Activated CD4-positive, alpha-beta T cell treated with anti-CD3 and anti-CD28 coated beads, Interleukin-2, amount 10 ng/mL, durations not matched to agents 24 days and 14 days (primary cell): ENCODE measurements around the gene PDX1. TPM values are rescaled to one million over a fixed set of nuclear protein-coding genes. Genes with fewer than 3 reads are reported as not detected.
A peak's percentile ranks its signal among the peaks of the same experiment; 100 is the strongest.

ENCODE experiments used
- DNase-seq: peaks from one replicate; pipeline ENCODE4 v3.0.0; 2022
- H3K27ac Mint-ChIP-seq: one replicate; pipeline ENCODE4 v1.8.0; 2022; ENCODE audit warnings: mild to moderate bottlenecking, mixed read lengths
- H3K27me3 Mint-ChIP-seq: one replicate; pipeline ENCODE4 v1.8.0; 2022; ENCODE audit warnings: mixed read lengths
- H3K36me3 Mint-ChIP-seq: one replicate; pipeline ENCODE4 v1.8.0; 2022; ENCODE audit warnings: low read depth, mild to moderate bottlenecking, mixed read lengths
- H3K4me1 Mint-ChIP-seq: one replicate; pipeline ENCODE4 v1.8.0; 2021; ENCODE audit warnings: mixed read lengths
- H3K4me3 Mint-ChIP-seq: one replicate; pipeline ENCODE4 v1.8.0; 2022; ENCODE audit warnings: mild to moderate bottlenecking, moderate library complexity, mixed read lengths
- H3K9me3 Mint-ChIP-seq: one replicate; pipeline ENCODE4 v1.8.0; 2021; ENCODE audit warnings: mixed read lengths
- intact Hi-C: fragments of 100-400 bp; cut with micrococcal nuclease; formaldehyde crosslinking; loops from one replicate; pipeline ENCODE4 v1.15.1; 2023
- total RNA-seq: library from RNA; stranded (reverse); gene quantifications from 2 replicates; pipeline ENCODE4 v1.2.3, GENCODE V29; 2022

The PDX1 gene
- total RNA-seq = not detected in 2 replicates

- Mint-ChIP-seq H3K27me3 (peaks cover 77% of the 10 kb centered on the region), H3K36me3 (peaks cover 3% of the 10 kb centered on the region), H3K4me1 (peaks cover 12% of the 10 kb centered on the region), H3K4me3 (peak within 1 kb of the TSS; percentile 67), H3K27ac (peak within 1 kb of the TSS; percentile 72), H3K9me3 (peaks cover 9% of the 10 kb centered on the region)
- intact Hi-C loops = loop anchor here (10.0 kb wide), 1 partner anchor 95 kb away; no protein-coding TSS in a partner anchor
- DNase-seq = no peak
These were observed at the start of gene PDX1 for GRCh38 chr13:27919934-27920676. Gene PDX1 (plus strand): TSS chr13:27920000. CDS start chr13:27920139, 139 bp downstream.

DNA sequence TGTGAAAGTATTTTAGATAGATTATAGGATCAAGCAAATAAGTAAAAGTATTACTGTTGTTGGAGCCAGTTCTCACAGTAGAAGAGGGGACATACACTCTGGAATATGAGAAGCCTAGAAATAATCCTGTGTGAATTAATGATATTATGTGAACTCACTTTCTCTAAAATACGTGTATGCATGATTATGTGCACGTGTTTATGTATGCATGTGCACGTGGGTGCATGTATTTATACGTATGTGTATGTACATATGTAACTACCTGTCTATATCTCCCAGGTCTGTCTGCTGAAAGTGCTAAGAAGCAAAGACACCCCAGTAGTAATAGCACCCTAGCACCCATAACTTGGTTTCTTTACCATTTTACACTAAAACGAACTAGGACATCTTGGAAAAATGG lies 41.5 kb upstream of the PDX1 start:
- Mint-ChIP-seq H3K4me1 (no peaks in the 10 kb centered on the region), H3K9me3 (no peaks in the 10 kb centered on the region), H3K4me3 (no peak overlapping the region), H3K27me3 (peaks cover 39% of the 10 kb centered on the region), H3K36me3 (no peaks in the 10 kb centered on the region), H3K27ac (no peak overlapping the region)
- DNase-seq = no peak
- intact Hi-C loops = no loop called here

DNA sequence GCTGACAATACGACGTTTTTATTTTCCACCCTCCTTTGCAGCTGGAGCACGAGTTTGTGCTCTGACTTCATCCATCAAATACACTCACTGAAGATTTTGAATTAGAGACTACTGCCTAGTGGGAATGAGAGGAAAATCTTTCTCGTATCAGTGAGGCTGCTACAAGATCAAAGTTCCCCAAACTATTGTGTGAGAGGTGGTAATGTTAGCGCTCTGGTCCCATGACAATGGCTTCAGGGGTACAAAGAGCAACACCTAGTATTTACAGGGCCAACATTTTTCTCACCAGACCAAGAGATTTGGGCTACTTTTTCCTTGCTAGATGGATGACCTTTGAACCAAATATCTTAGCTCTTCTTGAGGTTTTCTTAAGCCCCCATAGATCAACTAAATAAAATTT lies 30.3 kb upstream of the PDX1 start:
- Mint-ChIP-seq H3K4me3 (no peak overlapping the region), H3K4me1 (no peaks in the 10 kb centered on the region), H3K9me3 (no peaks in the 10 kb centered on the region), H3K27ac (no peak overlapping the region), H3K27me3 (peaks cover 25% of the 10 kb centered on the region), H3K36me3 (no peaks in the 10 kb centered on the region)
- no peak for DNase-seq
- intact Hi-C loops = no loop called here

GRCh38 chr13:27896726-27897125 lies 23.1 kb upstream of the PDX1 start:
- Mint-ChIP-seq H3K36me3 (no peaks in the 10 kb centered on the region), H3K4me3 (no peak overlapping the region), H3K27ac (no peak overlapping the region), H3K4me1 (no peaks in the 10 kb centered on the region), H3K27me3 (peaks cover 28% of the 10 kb centered on the region), H3K9me3 (no peaks in the 10 kb centered on the region)
- intact Hi-C loops = no loop called here
- no peak for DNase-seq

- Mint-ChIP-seq H3K27me3 (peaks cover 29% of the 10 kb centered on the region), H3K4me3 (no peak overlapping the region), H3K4me1 (no peaks in the 10 kb centered on the region), H3K9me3 (no peaks in the 10 kb centered on the region), H3K36me3 (no peaks in the 10 kb centered on the region), H3K27ac (no peak overlapping the region)
- intact Hi-C loops = no loop called here
- no peak for DNase-seq
These were observed 15.1 kb upstream of the PDX1 start for GRCh38 chr13:27904719-27905118.

GRCh38 chr13:27905650-27906049 lies 14.2 kb upstream of the PDX1 start:
- Mint-ChIP-seq H3K36me3 (no peaks in the 10 kb centered on the region), H3K9me3 (no peaks in the 10 kb centered on the region), H3K27ac (no peak overlapping the region), H3K4me3 (no peak overlapping the region), H3K4me1 (no peaks in the 10 kb centered on the region), H3K27me3 (peaks cover 30% of the 10 kb centered on the region)
- intact Hi-C loops = no loop called here
- DNase-seq = no peak

DNA sequence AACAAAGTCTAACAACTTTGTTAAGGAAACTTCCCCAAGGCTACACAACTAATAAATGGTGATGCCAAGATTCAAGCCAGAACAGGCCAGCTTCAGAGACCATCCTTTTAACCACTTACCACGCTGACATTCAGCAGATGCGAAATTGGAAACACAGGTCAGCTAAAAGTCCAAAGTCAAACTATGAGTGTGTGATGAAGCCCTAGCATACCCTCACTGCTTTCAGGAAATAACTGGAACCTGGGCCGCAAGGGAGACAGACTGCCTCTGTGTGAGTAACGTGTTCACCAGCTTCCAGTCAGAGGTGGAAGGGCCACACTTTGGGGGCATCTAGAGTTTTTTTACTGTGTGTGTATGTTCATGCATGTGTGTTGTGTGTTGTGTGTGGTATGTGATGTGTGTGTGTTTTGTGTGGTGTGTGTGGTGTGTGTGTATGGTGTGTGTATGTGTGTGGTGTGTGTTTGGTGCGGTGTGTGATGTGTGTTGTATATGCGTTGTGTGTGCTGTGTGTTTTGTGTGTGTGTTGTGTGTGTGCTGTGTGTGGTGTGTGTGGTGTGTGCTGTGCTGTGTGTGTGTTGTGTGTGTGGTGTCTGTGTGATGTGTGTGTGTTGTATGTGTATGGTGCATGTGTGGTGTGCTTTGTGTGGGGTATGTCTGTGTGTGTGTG lies 12.5 kb upstream of the PDX1 start:
- Mint-ChIP-seq H3K9me3 (no peaks in the 10 kb centered on the region), H3K27me3 (peaks cover 26% of the 10 kb centered on the region)
- DNase-seq = no peak

DNA sequence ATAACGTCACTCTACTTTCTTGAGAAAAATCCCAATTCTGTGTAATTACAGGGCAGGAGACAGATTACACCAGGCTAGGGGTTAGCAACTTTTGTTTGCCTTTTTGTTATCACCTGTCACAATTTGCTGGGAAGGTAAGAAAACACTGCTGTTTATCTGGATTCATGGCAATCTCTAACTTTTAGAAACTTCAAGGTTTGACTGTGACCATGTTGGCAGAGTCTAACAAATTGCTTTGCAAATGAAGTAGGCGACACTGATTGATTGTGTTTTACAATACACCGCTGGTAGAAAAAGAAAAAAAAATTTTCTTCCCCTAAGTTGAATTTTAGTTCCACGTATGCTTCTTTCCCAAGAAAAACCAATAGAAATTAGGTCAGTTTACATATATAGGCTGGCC lies 10.4 kb upstream of the PDX1 start:
- no peak for DNase-seq
- Mint-ChIP-seq H3K36me3 (no peaks in the 10 kb centered on the region), H3K9me3 (no peaks in the 10 kb centered on the region), H3K4me3 (no peak overlapping the region), H3K27me3 (peaks cover 27% of the 10 kb centered on the region), H3K4me1 (no peaks in the 10 kb centered on the region), H3K27ac (no peak overlapping the region)
- intact Hi-C loops = no loop called here

More for the DNA sequence above, 12.5 kb upstream of the PDX1 start:
- intact Hi-C loops = no loop called here
- H3K27ac Mint-ChIP-seq = no peak overlapping the region
- no peak overlapping the region for H3K4me3 Mint-ChIP-seq
- no peaks in the 10 kb centered on the region for H3K4me1 Mint-ChIP-seq
- no peaks in the 10 kb centered on the region for H3K36me3 Mint-ChIP-seq

GRCh38 chr13:27911521-27911920 lies 8.3 kb upstream of the PDX1 start:
- no peak overlapping the region for H3K4me3 Mint-ChIP-seq
- H3K27ac Mint-ChIP-seq = no peak overlapping the region
- peaks cover 38% of the 10 kb centered on the region for H3K27me3 Mint-ChIP-seq
- H3K36me3 Mint-ChIP-seq = no peaks in the 10 kb centered on the region
- intact Hi-C loops = no loop called here
- H3K4me1 Mint-ChIP-seq = no peaks in the 10 kb centered on the region
- DNase-seq = no peak
- no peaks in the 10 kb centered on the region for H3K9me3 Mint-ChIP-seq

DNA sequence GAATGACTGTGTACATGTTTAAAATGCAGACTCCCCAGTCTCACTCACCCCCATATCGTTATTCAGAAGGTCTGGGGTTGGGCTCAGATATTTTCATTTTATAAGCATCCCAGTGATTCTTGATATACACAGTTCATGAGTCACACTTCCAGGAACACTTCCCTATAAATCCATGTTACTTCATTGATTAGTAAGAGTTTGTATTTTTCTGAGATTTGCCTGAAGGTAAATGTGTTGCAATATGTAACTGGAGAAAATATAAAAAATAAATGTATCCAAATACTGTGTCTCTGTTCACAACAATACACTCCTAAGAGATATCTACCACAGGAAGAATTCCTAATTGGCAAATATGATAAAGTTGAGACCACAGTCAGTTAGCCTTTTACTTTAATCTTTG lies 6.6 kb upstream of the PDX1 start:
- peaks cover 1% of the 10 kb centered on the region for H3K9me3 Mint-ChIP-seq
- intact Hi-C loops = no loop called here
- peaks cover 5% of the 10 kb centered on the region for H3K4me1 Mint-ChIP-seq
- peaks cover 47% of the 10 kb centered on the region for H3K27me3 Mint-ChIP-seq
- no peak for DNase-seq
- no peak overlapping the region for H3K27ac Mint-ChIP-seq
- H3K36me3 Mint-ChIP-seq = peaks cover 3% of the 10 kb centered on the region
- no peak overlapping the region for H3K4me3 Mint-ChIP-seq

GRCh38 chr13:27915301-27916207 lies 4.2 kb upstream of the PDX1 start:
- DNase-seq = no peak
- no peak overlapping the region for H3K4me3 Mint-ChIP-seq
- H3K36me3 Mint-ChIP-seq = peaks cover 3% of the 10 kb centered on the region
- intact Hi-C loops = no loop called here
- H3K9me3 Mint-ChIP-seq = peaks cover 3% of the 10 kb centered on the region
- no peak overlapping the region for H3K27ac Mint-ChIP-seq
- peaks cover 8% of the 10 kb centered on the region for H3K4me1 Mint-ChIP-seq
- peaks cover 56% of the 10 kb centered on the region for H3K27me3 Mint-ChIP-seq

- Mint-ChIP-seq H3K27me3 (peaks cover 65% of the 10 kb centered on the region), H3K4me1 (peaks cover 12% of the 10 kb centered on the region), H3K9me3 (peaks cover 3% of the 10 kb centered on the region), H3K27ac (peak overlapping the region; percentile 80), H3K36me3 (peaks cover 3% of the 10 kb centered on the region), H3K4me3 (peak overlapping the region; percentile 41)
- intact Hi-C loops = loop anchor here (1.0 kb wide), 1 partner anchor 10 kb away; no protein-coding TSS in a partner anchor
- DNase-seq = peak; percentile 59
These were observed 2.5 kb upstream of the PDX1 start for GRCh38 chr13:27917121-27917947.
